GM23248 (cell line): ENCODE data around the gene CENPX. TPM values are rescaled to one million over a fixed set of nuclear protein-coding genes. Genes with fewer than 3 reads are reported as not detected.

ENCODE experiments used
- DNase-seq: peaks from one replicate; pipeline ENCODE4 v3.0.0-alpha.2; 2015
- H2AFZ ChIP-seq: fragments of 200-600 bp; sonication (generic); 2 replicates; pipeline ENCODE4 v1.6.1; 2016; ENCODE audit warnings: antibody characterized with exemption
- H3F3A ChIP-seq: fragments of 200-600 bp; sonication (generic); 2 replicates; pipeline ENCODE4 v1.6.1; 2016; ENCODE audit warnings: mild to moderate bottlenecking, antibody characterized with exemption, mixed run types; ENCODE audit not compliant: insufficient read depth
- H3K27ac ChIP-seq: fragments of 200-600 bp; sonication (generic); 2 replicates; pipeline ENCODE4 v1.5.1; 2016; ENCODE audit warnings: mild to moderate bottlenecking
- H3K27me3 ChIP-seq: fragments of 200-600 bp; sonication (generic); replicated peaks from 2 replicates; pipeline ENCODE4 v1.6.1; 2016; ENCODE audit warnings: mild to moderate bottlenecking; ENCODE audit not compliant: insufficient read depth
- H3K36me3 ChIP-seq: fragments of 200-600 bp; sonication (generic); 2 replicates; pipeline ENCODE4 v1.6.1; 2016; ENCODE audit warnings: low read depth, mild to moderate bottlenecking
- H3K4me1 ChIP-seq: fragments of 200-600 bp; sonication (generic); 2 replicates; pipeline ENCODE4 v1.6.1; 2016; ENCODE audit warnings: mild to moderate bottlenecking; ENCODE audit not compliant: insufficient read depth
- H3K4me2 ChIP-seq: fragments of 200-600 bp; sonication (generic); one replicate; pipeline ENCODE4 v1.6.1; 2016; ENCODE audit warnings: mild to moderate bottlenecking; ENCODE audit not compliant: unreplicated experiment
- H3K4me3 ChIP-seq: fragments of 200-600 bp; sonication (generic); 2 replicates; pipeline ENCODE4 v1.5.1; 2016; ENCODE audit warnings: mild to moderate bottlenecking
- H3K79me2 ChIP-seq: fragments of 200-600 bp; sonication (generic); 2 replicates; pipeline ENCODE4 v1.6.1; 2016; ENCODE audit warnings: mild to moderate bottlenecking; ENCODE audit not compliant: insufficient read depth
- H3K9ac ChIP-seq: fragments of 200-600 bp; sonication (generic); 2 replicates; pipeline ENCODE4 v1.6.1; 2016; ENCODE audit warnings: mild to moderate bottlenecking
- H3K9me2 ChIP-seq: fragments of 200-600 bp; sonication (generic); 2 replicates; pipeline ENCODE4 v1.6.1; 2016; ENCODE audit warnings: mixed run types, mild to moderate bottlenecking, moderate library complexity; ENCODE audit not compliant: insufficient read depth
- H3K9me3 ChIP-seq: fragments of 200-600 bp; sonication (generic); one replicate; pipeline ENCODE4 v1.6.1; 2017; ENCODE audit warnings: low read depth
- H4K20me1 ChIP-seq: fragments of 200-600 bp; sonication (generic); 2 replicates; pipeline ENCODE4 v1.6.0; 2016; ENCODE audit not compliant: insufficient read depth
- EZH2 ChIP-seq: fragments of 200-600 bp; sonication (generic); IDR thresholded peaks from 2 replicates; pipeline ENCODE4 v1.6.1; 2018; ENCODE audit warnings: antibody characterized with exemption, mild to moderate bottlenecking; ENCODE audit not compliant: insufficient read depth, poor library complexity, severe bottlenecking
- EZH2phosphoT487 ChIP-seq: fragments of 200-600 bp; sonication (generic); IDR thresholded peaks from 2 replicates; pipeline ENCODE4 v1.6.1; 2018; ENCODE audit warnings: antibody characterized with exemption, moderate library complexity, mild to moderate bottlenecking, low read depth; ENCODE audit not compliant: insufficient read depth
- WGBS, 2 experiments: methylation state at CpG; one replicate each; pipeline ENCODE4 v1.1.6; 2015 to 2017; ENCODE audit warnings: low lambda C conversion rate in 2 of 2, low coverage in 1 of 2; ENCODE audit errors: missing lambda C conversion rate in 2 of 2; 5-methylcytosine and 5-hydroxymethylcytosine counted together
- in situ Hi-C: fragments of 300-500 bp; cut with MboI; formaldehyde crosslinking; loops from 2 replicates; pipeline ENCODE4 v1.15.0; 2020
- polyA plus RNA-seq: library from polyadenylated mRNA; unstranded; fragments of >200 nt; fragmentation: Nextera tagmentation; extraction: Ambion mirVana; gene quantifications from 2 replicates; pipeline ENCODE4 v1.2.1, GENCODE V29; 2016
- total RNA-seq: library from RNA; depleted of rRNA; stranded (reverse); fragments of >200 nt; shearing (Covaris generic); gene quantifications from 2 replicates; pipeline ENCODE4 v1.2.3, GENCODE V29; 2014

The CENPX gene
- total and polyA plus RNA-seq, 2 experiments from 2014 or later: 43.9 to 68.6 TPM

DNA sequence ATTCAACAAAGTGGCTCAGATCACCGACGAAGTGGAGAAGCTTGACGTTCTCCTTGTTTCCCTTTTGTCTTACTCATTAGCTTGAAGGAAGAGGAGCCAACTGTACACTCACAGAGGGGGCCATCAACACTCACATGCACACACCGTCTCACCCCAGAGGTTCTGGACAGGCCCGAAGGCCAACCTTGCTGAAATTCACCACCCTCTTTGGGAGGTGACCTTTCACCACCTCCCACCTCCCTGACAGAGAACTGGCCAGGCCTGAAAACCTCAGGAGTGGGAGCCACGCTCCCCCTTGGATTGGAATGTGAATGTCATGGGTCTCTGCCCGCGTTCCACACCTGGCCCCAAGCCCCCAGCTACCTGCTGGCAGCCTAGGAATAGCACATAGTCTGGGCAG, 12.8 kb upstream of the CENPX start:
- H3K36me3 ChIP-seq: no peaks in the 10 kb centered on the region
- in situ Hi-C loops: no loop called here
- TF ChIP-seq EZH2phosphoT487 (no peak), EZH2 (no peak)
- no peak overlapping the region for H2AFZ ChIP-seq
- H3K79me2 ChIP-seq: no peaks in the 10 kb centered on the region
- no peaks in the 10 kb centered on the region for H3K9me3 ChIP-seq
- H3K9ac ChIP-seq: no peak overlapping the region
- no peaks in the 10 kb centered on the region for H3K4me1 ChIP-seq
- H3K27ac ChIP-seq: no peak overlapping the region
- no peak overlapping the region for H3K4me3 ChIP-seq
- H3K9me2 ChIP-seq: no peaks in the 10 kb centered on the region
- DNase-seq: no peak
- H3K27me3 ChIP-seq: no peaks in the 10 kb centered on the region
- H3K4me2 ChIP-seq: no peak overlapping the region
- 95 to 98% methylated on average over 8 of the region's 8 CpGs for WGBS, 2 experiments
- no peaks in the 10 kb centered on the region for H4K20me1 ChIP-seq
- no peaks in the 10 kb centered on the region for H3F3A ChIP-seq

- in situ Hi-C loops: no loop called here
- Histone ChIP-seq H3K36me3 (no peaks in the 10 kb centered on the region), H3K9ac (no peak overlapping the region), H2AFZ (no peak overlapping the region), H3K4me1 (no peaks in the 10 kb centered on the region), H4K20me1 (no peaks in the 10 kb centered on the region), H3K27me3 (no peaks in the 10 kb centered on the region), H3K27ac (no peak overlapping the region), H3K4me2 (no peak overlapping the region), H3K79me2 (no peaks in the 10 kb centered on the region), H3K4me3 (no peak overlapping the region), H3F3A (no peaks in the 10 kb centered on the region), H3K9me2 (no peaks in the 10 kb centered on the region), H3K9me3 (no peaks in the 10 kb centered on the region)
- no peak for TF ChIP-seq EZH2
- no peak for TF ChIP-seq EZH2phosphoT487
- DNase-seq: no peak
- WGBS, 2 experiments: 58 to 68% methylated on average over 18 to 23 of the region's 23 CpGs
Measured at GRCh38 chr17:82034371-82035011, 11.8 kb upstream of the CENPX start.

DNA sequence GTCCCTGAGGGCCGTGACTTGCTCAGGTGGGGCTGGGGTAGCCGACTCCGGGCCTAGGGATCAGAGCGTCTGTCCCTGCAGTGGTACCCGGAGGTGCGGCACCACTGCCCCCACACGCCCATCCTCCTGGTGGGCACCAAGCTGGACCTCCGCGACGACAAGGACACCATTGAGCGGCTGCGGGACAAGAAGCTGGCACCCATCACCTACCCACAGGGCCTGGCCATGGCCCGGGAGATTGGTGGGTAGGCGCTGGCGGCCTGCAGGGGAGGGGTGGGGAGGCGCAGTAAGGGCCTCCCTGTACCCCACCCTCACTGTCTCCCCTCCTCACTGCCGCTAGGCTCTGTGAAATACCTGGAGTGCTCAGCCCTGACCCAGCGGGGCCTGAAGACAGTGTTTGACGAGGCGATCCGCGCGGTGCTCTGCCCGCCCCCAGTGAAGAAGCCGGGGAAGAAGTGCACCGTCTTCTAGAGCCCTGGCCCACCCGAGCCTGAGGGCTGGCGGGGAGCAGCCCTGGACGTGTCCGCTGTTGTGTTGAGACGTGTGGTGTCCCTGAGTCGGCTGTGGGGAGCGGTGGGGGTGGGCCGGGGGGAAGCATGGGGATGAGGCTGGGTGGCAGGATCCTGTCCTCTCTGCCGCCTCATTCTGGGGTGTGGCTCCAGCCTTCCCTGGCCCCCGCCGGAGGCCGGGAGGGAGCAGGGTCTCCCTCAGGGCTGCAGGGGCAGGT, 10.8 kb upstream of the CENPX start:
- Histone ChIP-seq H3K9me3 (no peaks in the 10 kb centered on the region), H3K9me2 (no peaks in the 10 kb centered on the region), H4K20me1 (no peaks in the 10 kb centered on the region), H3F3A (no peaks in the 10 kb centered on the region), H3K4me2 (no peak overlapping the region), H3K9ac (no peak overlapping the region), H3K27me3 (no peaks in the 10 kb centered on the region), H2AFZ (no peak overlapping the region), H3K36me3 (no peaks in the 10 kb centered on the region), H3K4me3 (no peak overlapping the region), H3K79me2 (no peaks in the 10 kb centered on the region), H3K4me1 (no peaks in the 10 kb centered on the region), H3K27ac (no peak overlapping the region)
- 94 to 96% methylated on average over 31 to 38 of the region's 38 CpGs for WGBS, 2 experiments
- in situ Hi-C loops: no loop called here
- no peak for TF ChIP-seq EZH2phosphoT487
- TF ChIP-seq EZH2: no peak
- DNase-seq: no peak

GRCh38 chr17:82031885-82032627, 9.4 kb upstream of the CENPX start:
- Histone ChIP-seq H3K4me2 (peak overlapping the region; percentile 47), H3K9me2 (no peaks in the 10 kb centered on the region), H3K9me3 (no peaks in the 10 kb centered on the region), H4K20me1 (no peaks in the 10 kb centered on the region), H3K4me1 (no peaks in the 10 kb centered on the region), H3F3A (no peaks in the 10 kb centered on the region), H3K4me3 (peak overlapping the region; percentile 53), H3K27ac (no peak overlapping the region), H3K36me3 (no peaks in the 10 kb centered on the region), H2AFZ (no peak overlapping the region), H3K9ac (peak overlapping the region; percentile 3; the same call in 1 of the 2 replicates), H3K79me2 (no peaks in the 10 kb centered on the region), H3K27me3 (no peaks in the 10 kb centered on the region)
- in situ Hi-C loops: no loop called here
- DNase-seq: no peak
- TF ChIP-seq EZH2 (no peak), EZH2phosphoT487 (no peak)
- 15 to 17% methylated on average over 29 to 47 of the region's 59 CpGs for WGBS, 2 experiments
